ENCODE measurements around the gene PLD3.
"Not testable (repeated sequence)": the region's sequence is repeated elsewhere in the genome, so short reads cannot be mapped to it uniquely, and the experiment has no call there.

PLD3 gene

DNA sequence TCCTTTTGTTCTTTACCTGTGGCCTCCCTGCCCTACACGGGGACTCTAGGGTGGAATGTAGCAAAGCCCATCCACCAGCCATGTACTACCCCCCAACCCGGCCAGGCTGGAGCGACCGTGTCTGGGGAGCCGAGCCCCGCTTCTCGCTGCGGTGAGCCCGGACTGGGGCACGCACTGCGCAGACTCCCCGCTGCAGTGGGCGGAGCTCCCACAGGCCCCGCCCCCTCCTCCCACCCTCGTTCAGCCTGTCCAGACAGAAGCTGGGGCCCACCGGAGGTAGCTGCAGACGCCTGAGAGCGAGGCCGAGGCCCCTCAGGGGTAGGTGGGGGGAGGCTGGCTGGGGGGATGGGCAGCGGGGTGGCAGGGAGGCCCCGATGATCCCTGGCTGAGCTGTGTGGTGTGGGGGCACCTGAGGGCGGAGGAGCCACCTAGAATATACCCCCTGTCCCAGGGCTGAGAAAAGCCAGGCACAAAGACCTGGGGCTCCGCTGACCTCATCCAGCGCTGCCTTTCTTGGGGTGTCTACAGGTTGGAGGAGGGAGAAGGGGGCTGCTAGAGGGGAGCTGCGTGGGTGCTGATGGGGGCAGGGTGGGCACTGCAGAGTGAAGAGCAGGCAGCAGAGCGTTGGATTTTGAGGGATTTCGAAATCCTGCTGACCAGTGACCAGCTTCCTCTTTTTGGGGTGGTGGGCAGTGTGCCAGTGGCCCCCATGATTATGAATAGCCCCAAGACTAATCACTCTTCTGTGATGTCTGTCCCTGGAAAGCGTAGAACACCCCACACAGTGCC, 17.3 kb downstream of the PLD3 start:
- DNase-seq: no peak

- DNase-seq: no peak
Observed at GRCh38 chr19:40366697-40367561, 18.4 kb downstream of the PLD3 start.

DNA sequence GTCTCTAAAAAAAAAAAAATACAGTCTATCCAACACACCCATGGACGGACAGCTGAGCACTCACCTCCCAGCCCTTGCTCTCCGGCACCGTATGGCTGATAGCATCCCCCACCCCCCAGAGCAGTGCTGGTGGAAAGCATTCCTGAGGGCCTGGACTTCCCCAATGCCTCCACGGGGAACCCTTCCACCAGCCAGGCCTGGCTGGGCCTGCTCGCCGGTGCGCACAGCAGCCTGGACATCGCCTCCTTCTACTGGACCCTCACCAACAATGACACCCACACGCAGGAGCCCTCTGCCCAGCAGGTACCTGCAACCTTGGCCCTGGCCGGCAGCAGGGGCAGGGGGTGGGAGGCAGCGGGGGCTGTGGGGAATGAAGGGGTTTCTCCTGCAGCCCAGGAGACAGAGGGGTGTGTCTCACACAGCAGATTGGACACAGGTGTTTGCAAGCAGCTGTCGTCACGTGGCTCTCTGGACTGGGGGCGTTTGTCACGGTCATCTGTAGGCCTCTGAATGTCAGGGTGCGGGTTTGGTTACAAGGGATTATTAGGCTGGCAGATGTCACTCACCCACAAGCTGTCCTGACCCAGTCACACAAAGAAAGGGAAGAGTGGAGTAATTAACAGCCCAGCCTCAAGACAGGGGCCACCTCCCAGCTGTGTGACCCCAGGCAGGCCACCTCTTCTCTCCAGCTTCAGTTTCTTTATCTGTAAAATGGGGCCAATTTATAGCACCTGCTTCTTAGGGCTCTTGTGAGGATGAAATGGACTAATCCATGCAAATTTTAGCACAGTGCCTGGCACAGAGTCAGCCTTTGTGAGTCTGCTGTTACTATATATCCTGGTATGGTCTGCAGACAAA, 19.3 kb downstream of the PLD3 start:
- DNase-seq: no peak

- no peak for DNase-seq
Observed at GRCh38 chr19:40369797-40370196, 21.3 kb downstream of the PLD3 start.

DNA sequence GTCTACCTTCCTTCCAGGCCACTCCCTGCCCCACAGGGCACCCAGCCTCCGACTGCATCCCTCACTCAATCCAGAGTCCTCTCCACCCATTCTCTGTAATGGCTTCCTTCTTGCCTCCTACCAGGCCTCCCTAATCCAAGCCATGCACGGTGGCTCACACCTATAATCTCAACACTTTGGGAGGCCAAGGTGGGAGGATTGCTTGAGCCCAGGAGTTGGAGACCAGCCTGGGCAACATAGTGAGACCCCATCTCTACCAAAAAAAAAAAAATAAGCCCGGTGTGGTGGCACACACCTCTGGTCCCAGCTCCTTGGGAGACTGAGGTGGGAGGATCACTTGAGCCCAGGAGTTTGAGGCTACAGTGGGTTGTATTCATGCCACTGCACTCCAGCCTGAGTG, 21.8 kb downstream of the PLD3 start:
- not testable (repeated sequence) for DNase-seq

GRCh38 chr19:40370997-40371801, 22.7 kb downstream of the PLD3 start:
- DNase-seq: no peak

GRCh38 chr19:40371802-40372122, 23.3 kb downstream of the PLD3 start:
- no peak for DNase-seq

- no peak for DNase-seq
Observed at GRCh38 chr19:40374084-40374483, 25.6 kb downstream of the PLD3 start.

GRCh38 chr19:40376286-40376862, 27.9 kb downstream of the PLD3 start:
- DNase-seq: no peak

GRCh38 chr19:40377876-40378385, 29.4 kb downstream of the PLD3 start:
- DNase-seq: no peak

DNA sequence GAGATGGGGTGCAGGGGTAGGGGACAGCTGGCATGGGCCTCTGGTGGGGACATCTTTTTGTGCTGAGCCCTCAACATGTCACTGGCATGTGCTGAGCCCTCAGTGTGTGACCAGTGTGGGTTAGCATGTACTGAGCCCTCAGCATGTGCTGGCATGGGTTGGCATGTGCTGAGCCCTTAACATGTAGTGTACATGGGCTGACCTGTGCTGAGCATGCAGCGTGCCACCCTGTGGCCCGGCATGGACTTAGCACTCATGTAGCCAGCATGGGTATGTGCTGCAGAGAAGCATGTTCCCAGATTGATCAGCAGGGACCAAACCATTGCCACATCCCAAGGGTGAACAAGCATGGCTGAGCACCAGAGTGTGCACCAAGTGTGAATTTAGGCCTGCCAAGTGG, 30.0 kb downstream of the PLD3 start:
- no peak for DNase-seq

DNA sequence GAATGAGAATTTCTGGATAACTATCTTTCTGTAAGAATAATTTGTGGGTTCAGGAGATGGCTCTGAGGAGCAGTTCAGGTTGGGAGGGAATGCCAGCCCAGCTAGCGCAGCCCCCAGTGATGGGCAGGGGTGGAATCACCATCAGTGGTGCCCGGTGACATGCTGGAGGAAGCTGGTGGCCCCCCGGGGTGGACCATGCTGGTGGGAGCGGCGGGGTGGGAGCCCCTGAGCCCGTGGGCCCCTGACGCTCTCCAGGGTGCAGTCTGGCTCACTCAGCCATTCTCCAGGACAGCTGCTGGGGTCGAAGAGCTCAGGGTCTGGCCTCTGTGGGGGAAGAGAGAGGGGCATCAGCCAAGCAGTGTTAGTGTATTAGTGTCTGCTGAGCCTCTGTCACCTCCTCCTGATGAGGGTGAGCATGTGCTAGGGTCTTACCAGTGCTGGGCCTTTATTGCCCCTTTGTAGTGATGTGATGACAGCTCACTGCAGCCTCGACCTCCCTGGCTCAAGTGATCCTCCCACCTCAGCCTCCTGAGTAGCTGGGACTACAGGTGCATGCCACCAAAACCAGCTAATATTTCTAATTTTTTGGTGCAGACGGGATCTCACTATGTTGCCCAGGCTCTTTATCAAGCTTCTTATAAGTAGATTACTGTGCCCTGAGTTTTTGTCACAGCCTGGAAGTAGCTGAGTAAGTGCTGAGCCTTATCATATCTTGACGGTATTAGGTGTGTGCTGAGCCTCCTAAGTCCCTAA, 31.1 kb downstream of the PLD3 start:
- DNase-seq: no peak

GRCh38 chr19:40380199-40381037, 31.9 kb downstream of the PLD3 start:
- DNase-seq: no peak

- no peak for DNase-seq
Observed at GRCh38 chr19:40381321-40381720, 32.8 kb downstream of the PLD3 start.

- DNase-seq: no peak
Observed at GRCh38 chr19:40383668-40384248, 35.3 kb downstream of the PLD3 start.

DNA sequence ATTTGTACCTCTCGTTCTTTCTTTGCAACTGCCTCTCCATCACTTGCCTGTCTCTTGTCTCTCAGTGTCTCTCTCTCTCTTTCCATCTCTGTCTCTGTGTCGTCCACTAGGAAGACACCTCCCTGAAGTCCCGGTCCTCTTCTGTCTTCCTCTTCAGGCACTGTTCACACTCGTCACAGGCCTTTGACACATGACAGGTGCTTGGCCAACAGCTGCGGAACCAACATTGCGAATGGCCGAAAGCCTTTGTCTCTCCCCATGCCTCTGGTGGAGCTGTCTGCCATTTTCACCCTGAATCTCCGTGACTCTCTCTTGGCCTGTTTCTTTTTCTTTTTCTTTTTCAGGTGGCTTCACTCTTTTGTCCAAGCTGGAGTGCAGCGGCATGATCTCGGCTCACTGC, 38.7 kb downstream of the PLD3 start:
- no peak for DNase-seq

DNA sequence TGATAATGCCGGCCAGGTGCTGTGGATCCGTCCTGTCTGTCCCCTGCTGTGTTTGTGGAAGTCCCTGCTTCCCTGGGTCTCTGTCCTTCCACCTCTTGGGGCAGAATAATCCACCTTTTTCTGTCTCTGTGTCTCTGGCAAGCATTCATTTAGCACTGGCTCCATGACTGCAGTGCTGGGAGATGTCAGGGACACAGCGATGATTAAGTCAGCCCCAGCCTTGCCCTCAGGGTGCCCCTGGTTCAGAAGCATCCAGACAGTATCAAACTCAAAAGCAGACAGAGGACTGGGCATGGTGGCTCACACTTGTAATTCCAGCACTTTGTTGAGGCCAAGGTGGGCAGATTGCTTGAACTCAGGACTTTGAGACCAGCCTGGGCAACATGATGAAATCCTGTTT, 40.0 kb downstream of the PLD3 start:
- DNase-seq: no peak

DNA sequence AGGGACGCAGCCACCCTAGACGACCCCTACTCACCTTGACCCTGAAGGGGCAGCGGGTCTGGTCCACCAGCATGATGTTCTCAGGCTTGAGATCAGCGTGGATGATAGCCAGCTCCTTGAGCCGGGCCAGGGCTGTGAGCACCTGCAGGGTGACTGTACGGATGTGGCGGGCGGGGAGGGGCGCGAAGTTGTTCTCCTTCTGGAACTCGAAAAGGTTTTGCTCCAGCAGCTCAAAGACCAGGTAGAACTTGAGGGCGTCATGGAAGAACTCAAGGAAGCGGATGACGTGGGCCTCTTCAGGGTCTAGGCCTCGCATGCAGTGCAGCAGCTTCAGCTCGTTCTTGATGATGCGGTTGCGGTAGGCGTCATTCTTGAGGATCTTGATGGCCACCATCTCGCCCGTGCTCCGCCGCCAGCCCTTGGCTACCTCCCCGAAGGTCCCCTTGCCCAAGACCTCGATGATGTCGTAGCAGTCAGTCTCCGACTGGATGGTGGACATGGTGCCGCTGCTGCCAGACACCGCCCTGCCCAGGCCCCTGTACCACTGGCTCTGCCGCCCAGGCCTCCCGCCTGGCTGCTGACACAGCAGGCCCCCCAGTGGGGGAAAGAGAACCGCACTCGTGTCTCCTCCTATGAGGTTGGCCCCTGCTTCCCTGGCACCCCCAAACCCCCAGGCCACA, 41.0 kb downstream of the PLD3 start:
- DNase-seq: no peak

GRCh38 chr19:40390084-40390742, 41.7 kb downstream of the PLD3 start, which contains the start of gene HIPK4:
Gene HIPK4 (minus strand): TSS chr19:40390181. CDS start chr19:40389902, 279 bp downstream.
- DNase-seq: no peak
